GM21381 (cell line): ENCODE measurements around the gene LHFPL6.

Source experiments
- ATAC-seq: cut with Tn5 transposase; IDR thresholded peaks from one replicate; pipeline ENCODE4 v1.9.1; 2021; ENCODE audit warnings: mild to moderate bottlenecking, moderate library complexity; ENCODE audit not compliant: unreplicated experiment

LHFPL6 gene

DNA sequence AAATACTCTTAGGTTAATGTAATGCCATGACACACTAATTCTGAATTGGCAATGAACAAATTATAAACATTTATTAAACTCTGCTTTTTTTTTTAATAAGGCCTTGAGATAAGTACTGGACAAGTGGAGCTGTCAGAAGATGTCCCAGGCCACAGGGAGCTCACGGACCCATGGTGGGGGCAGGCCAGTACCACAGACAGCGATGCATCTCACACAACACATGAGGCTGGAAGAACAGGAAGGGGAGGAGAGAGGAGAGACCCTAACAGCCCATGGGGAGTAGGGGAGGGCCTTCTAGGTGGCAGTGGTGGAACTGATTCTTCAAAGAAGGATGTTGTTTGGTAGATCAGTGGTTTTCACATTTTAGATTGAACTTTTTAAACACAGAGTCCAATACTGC is 128.4 kb downstream of the LHFPL6 start:
- ATAC-seq, result no peak

DNA sequence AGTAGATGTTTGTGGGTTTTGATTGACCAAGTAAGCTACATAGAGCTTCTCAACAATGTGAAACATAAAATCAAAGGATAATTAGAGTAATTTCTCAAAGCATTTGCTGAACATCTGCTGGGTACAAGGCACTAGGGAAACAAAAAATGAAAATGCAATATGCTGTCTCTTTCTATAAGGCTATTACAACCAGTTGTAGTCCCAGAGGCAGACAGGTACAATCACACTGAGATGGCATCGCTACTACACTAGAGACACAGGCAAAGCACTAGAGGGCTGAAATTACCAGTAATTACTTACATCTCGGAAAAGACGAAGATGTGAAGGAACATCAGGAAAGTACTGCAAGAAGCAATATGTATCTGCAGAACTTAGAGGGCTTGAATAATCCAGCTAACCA is 133.3 kb downstream of the LHFPL6 start:
- no peak for ATAC-seq

- no peak for ATAC-seq
Observed at GRCh38 chr13:39468306-39468705, 134.7 kb downstream of the LHFPL6 start.

GRCh38 chr13:39463611-39464010 is 139.4 kb downstream of the LHFPL6 start:
- ATAC-seq, result no peak

- no peak for ATAC-seq
Observed at GRCh38 chr13:39462906-39463305, 140.1 kb downstream of the LHFPL6 start.

- no peak for ATAC-seq
Observed at GRCh38 chr13:39462428-39462827, 140.6 kb downstream of the LHFPL6 start.

- ATAC-seq, result no peak
Observed at GRCh38 chr13:39461685-39462266, 141.2 kb downstream of the LHFPL6 start.

DNA sequence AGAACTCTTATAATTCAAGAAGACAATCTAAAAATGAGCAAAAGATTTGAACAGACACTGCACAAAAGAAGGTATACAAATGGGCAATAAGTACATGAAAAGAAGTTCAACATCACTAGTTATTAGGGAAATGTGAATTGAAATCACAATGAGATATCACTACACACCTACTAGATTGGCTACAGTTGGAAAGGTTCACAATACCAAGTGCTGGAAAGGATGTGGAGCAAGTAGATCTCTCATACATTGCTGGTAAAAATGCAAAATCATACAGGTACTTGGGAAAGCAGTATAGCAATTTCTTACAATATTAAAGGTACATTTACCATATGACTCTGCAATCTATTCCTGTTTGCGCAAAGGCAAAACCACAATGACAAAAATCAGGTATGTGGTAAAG is 145.7 kb downstream of the LHFPL6 start:
- ATAC-seq, result no peak

DNA sequence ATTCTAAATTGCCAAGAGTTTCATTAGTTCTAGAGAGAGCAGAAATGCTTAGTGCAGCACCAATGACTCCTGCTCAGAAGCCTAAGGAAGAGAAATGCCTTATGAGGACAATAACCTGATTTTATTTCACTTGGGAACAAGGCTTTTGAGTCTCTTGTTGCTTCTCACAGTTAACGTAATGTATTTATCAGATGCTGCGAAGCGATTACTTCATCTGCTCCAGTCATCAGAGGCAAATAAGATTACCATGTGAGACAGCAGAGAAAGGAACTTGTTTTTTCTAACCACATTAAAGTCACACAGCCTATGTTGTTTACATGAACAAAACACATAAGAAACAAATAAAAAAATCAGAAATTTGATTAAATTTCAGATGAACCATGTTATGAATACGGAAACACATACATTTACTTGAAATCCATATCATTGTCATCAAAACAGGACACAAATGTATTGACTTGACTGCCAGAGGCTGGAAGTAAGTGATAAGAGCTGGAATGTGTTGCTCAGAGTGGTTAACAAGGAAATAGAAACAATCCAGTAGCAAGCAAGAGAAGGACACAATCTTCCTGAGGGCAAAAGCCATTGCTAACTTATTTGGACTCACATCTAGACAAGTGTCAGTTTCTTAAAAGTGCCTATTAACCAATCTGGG is 147.3 kb downstream of the LHFPL6 start:
- ATAC-seq, result no peak

DNA sequence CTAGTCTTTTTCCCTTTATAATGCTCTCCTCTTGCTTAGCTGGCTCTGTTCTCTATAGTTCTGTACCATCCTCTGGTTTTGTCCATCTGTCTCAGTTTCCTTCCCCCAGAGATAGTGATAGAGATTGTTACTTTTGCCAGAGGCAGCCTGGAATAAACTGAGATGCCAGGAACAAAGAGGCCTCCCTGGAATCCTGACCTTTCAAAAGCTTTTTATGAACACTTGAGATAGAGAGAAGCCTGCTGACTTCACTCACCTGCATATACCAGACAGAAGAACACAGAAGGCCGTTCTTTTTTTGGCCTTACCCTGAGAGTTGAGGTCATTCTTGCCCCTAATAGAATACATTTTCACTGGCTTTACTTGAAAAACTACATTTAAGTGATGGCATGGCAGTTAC is 150.2 kb downstream of the LHFPL6 start:
- no peak for ATAC-seq

- ATAC-seq, result no peak
Observed at GRCh38 chr13:39452417-39452816, 150.6 kb downstream of the LHFPL6 start.

GRCh38 chr13:39451860-39452301 is 151.1 kb downstream of the LHFPL6 start:
- no peak for ATAC-seq

GRCh38 chr13:39451301-39451700 is 151.7 kb downstream of the LHFPL6 start:
- ATAC-seq, result no peak

DNA sequence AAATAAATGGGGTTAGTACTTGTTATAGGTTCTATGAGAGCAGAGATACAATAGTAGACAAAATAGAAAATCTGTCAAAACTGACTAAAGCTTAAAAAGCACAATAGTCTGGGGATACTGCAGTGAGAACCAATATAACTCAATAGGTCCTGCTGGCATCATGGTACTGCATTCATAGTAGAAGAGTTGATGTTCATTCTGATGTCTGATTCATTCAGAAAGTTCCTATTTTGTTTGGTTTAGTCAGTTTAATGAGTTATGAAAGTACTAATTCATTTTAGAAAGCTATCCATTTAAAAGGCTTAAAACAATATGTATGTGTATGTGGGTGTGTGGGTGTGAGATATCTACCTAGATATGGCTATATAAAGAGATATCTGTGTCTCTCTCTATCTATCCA is 152.8 kb downstream of the LHFPL6 start:
- no peak for ATAC-seq

DNA sequence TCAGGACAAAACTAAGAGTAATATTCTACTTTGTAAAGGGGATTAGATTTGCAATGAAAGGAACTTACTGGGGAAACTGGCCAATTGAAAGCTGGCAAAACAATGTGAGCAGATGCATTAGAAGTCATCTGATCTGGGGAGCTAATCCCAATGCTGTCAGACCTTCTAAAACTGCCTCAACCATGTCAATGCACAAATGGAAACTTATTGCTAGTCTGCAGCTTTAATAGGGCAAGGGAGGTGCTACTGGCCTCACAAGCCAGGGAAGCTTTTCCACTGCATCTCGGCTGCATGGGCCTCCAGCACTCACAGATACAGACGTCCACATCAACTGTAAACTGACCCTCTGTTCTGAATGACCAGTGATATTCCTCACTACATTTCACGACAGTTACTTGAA is 154.2 kb downstream of the LHFPL6 start:
- no peak for ATAC-seq

DNA sequence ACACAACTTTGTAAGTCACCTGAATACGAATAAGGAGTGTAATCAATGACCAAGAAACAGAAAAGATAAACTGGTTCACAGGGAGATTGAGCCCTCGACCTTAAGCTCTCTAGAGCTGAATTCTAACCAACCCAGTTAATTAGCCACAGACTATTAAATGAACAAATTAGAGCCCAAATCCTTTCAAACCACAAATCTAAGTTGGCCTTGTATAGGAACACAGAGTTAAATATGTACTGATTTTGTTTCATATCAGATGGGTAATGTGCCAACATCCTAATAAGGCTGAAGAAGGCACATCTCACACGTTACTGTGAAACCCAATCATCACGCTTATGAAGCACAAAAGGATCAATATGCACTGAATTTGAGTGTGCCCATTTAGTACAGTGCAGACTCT is 156.1 kb downstream of the LHFPL6 start:
- ATAC-seq, result no peak

DNA sequence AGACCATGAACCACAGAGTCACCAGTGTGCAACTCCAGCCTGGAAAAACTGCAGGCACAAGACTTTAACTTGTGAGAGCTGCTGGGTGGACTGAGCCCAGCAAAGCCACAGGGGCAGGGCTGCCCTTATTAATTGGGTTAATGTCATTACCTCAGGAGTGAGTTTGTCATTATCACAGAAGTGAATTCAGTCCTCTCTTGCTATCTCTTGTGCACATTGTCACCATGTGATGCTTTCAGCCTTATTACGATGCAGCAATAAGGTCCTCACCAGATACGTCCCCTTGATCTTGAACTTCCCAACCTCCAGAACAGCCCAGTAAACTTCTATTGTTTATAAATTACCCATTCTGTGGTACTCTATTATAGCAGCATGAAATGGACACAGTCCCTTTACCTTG is 158.1 kb downstream of the LHFPL6 start:
- no peak for ATAC-seq

GRCh38 chr13:39433651-39434050 is 169.3 kb downstream of the LHFPL6 start:
- no peak for ATAC-seq

- no peak for ATAC-seq
Observed at GRCh38 chr13:39432196-39432595, 170.8 kb downstream of the LHFPL6 start.

- ATAC-seq, result no peak
Observed at GRCh38 chr13:39422845-39423565, 180.0 kb downstream of the LHFPL6 start.

- no peak for ATAC-seq
Observed at GRCh38 chr13:39419876-39420275, 183.1 kb downstream of the LHFPL6 start.

GRCh38 chr13:39419068-39419467 is 183.9 kb downstream of the LHFPL6 start:
- ATAC-seq, result no peak
